ENCODE results near the gene CLEC3B. TPM values are rescaled to one million over a fixed set of nuclear protein-coding genes. Genes with fewer than 3 reads are reported as not detected.
A peak's percentile ranks its signal among the peaks of the same experiment; 100 is the strongest.

CLEC3B gene
- total RNA-seq, 1 donor from 2014 or later = 80.8 TPM

- H3K9me3 ChIP-seq (replicated peaks) = no peaks in the 10 kb centered on the region
- intact Hi-C loops (cut with micrococcal nuclease) = no loop called here
- no peak for DNase-seq
- H3K27ac ChIP-seq (replicated peaks) = peak overlapping the region; percentile 71
- H3K4me3 ChIP-seq = no peak overlapping the region
- H3K4me1 ChIP-seq = peaks cover 74% of the 10 kb centered on the region
- TF ChIP-seq CTCF (IDR thresholded peaks at IDR 0.05; ENCODE audit: borderline replicate concordance) = no peak
- no peaks in the 10 kb centered on the region for H3K27me3 ChIP-seq (ENCODE audit: low read depth)
- peaks cover 24% of the 10 kb centered on the region for H3K36me3 ChIP-seq
Measured at GRCh38 chr3:45033791-45034190, 7.7 kb downstream of the CLEC3B start.

GRCh38 chr3:45034612-45035252 is 8.6 kb downstream of the CLEC3B start:
- Histone ChIP-seq H3K27ac (replicated peaks) (peak overlapping the region; percentile 71), H3K4me1 (peaks cover 65% of the 10 kb centered on the region), H3K36me3 (peaks cover 24% of the 10 kb centered on the region), H3K4me3 (no peak overlapping the region), H3K9me3 (replicated peaks) (no peaks in the 10 kb centered on the region), H3K27me3 (ENCODE audit: low read depth) (no peaks in the 10 kb centered on the region)
- intact Hi-C loops (cut with micrococcal nuclease) = no loop called here
- DNase-seq = peak; percentile 71
- TF ChIP-seq CTCF (IDR thresholded peaks at IDR 0.05; ENCODE audit: borderline replicate concordance) = no peak

GRCh38 chr3:45035441-45036301 is 9.6 kb downstream of the CLEC3B start:
- DNase-seq = no peak
- intact Hi-C loops (cut with micrococcal nuclease) = no loop called here
- Histone ChIP-seq H3K4me3 (peak overlapping the region; percentile 55), H3K9me3 (replicated peaks) (no peaks in the 10 kb centered on the region), H3K27ac (replicated peaks) (peak overlapping the region; percentile 71), H3K4me1 (peaks cover 56% of the 10 kb centered on the region), H3K27me3 (ENCODE audit: low read depth) (no peaks in the 10 kb centered on the region), H3K36me3 (peaks cover 24% of the 10 kb centered on the region)
- no peak for TF ChIP-seq CTCF (IDR thresholded peaks at IDR 0.05; ENCODE audit: borderline replicate concordance)

GRCh38 chr3:45037720-45038455 is 11.8 kb downstream of the CLEC3B start:
- Histone ChIP-seq H3K4me1 (peaks cover 48% of the 10 kb centered on the region), H3K9me3 (replicated peaks) (no peaks in the 10 kb centered on the region), H3K4me3 (peak overlapping the region; percentile 32), H3K36me3 (peaks cover 8% of the 10 kb centered on the region), H3K27ac (replicated peaks) (peak overlapping the region; percentile 71), H3K27me3 (ENCODE audit: low read depth) (no peaks in the 10 kb centered on the region)
- intact Hi-C loops (cut with micrococcal nuclease) = no loop called here
- peak; percentile 88 for DNase-seq
- peak; percentile 93 for TF ChIP-seq CTCF (IDR thresholded peaks at IDR 0.05; ENCODE audit: borderline replicate concordance)

- intact Hi-C loops (cut with micrococcal nuclease) = loop anchor here (2.0 to 10.0 kb wide), 2 partner anchors 169 to 463 kb away; no protein-coding TSS in a partner anchor
- Histone ChIP-seq H3K27me3 (ENCODE audit: low read depth) (no peaks in the 10 kb centered on the region), H3K36me3 (no peaks in the 10 kb centered on the region), H3K9me3 (replicated peaks) (no peaks in the 10 kb centered on the region), H3K27ac (replicated peaks) (no peak overlapping the region), H3K4me3 (no peak overlapping the region), H3K4me1 (peaks cover 10% of the 10 kb centered on the region)
- no peak for TF ChIP-seq CTCF (IDR thresholded peaks at IDR 0.05; ENCODE audit: borderline replicate concordance)
- no peak for DNase-seq
Measured at GRCh38 chr3:45041666-45042065, 15.6 kb downstream of the CLEC3B start.
